Measurements from ENCODE around the gene APBB2. TPM values are rescaled to one million over a fixed set of nuclear protein-coding genes. Genes with fewer than 3 reads are reported as not detected.

APBB2 gene
- total RNA-seq, 1 donor: 92.3 TPM

DNA sequence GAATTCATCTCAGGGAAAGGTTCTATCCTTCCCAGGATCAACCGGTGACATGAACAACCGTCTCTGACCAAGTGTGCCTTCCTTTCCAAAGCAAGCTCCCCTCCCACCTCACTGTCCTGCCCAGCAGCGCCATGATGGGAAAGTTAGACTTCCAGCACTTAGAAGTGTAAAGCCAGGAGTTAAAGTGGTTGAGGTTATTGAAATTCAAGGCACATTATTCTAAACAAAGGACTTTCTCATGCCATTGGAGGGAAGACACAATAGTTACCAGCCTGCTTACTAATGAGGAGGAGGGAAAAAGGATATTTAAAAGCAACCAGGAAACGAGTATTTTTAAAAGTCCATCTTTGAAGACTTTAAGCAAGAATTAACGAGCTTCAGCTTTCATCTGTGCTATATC is 367.8 kb downstream of the APBB2 start:
- TF ChIP-seq, protein P1, sequence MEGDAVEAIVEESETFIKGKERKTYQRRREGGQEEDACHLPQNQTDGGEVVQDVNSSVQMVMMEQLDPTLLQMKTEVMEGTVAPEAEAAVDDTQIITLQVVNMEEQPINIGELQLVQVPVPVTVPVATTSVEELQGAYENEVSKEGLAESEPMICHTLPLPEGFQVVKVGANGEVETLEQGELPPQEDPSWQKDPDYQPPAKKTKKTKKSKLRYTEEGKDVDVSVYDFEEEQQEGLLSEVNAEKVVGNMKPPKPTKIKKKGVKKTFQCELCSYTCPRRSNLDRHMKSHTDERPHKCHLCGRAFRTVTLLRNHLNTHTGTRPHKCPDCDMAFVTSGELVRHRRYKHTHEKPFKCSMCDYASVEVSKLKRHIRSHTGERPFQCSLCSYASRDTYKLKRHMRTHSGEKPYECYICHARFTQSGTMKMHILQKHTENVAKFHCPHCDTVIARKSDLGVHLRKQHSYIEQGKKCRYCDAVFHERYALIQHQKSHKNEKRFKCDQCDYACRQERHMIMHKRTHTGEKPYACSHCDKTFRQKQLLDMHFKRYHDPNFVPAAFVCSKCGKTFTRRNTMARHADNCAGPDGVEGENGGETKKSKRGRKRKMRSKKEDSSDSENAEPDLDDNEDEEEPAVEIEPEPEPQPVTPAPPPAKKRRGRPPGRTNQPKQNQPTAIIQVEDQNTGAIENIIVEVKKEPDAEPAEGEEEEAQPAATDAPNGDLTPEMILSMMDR (IDR thresholded peaks at IDR 0.05; ENCODE audit: extremely low read depth, low read depth, low read length): no peak
- DNase-seq (ENCODE audit: insufficient read length, low spot score, missing footprints): no peak
- Histone ChIP-seq H3K79me2 (ENCODE audit: insufficient read depth, low read length) (no peaks in the 10 kb centered on the region), H3K4me2 (ENCODE audit: insufficient read depth, low read length) (no peak overlapping the region), H4K20me1 (ENCODE audit: insufficient read depth, low read length) (peaks cover 8% of the 10 kb centered on the region), H3K9me3 (ENCODE audit: low read depth, low read length) (no peaks in the 10 kb centered on the region), H3K27ac (ENCODE audit: low read depth, low read length) (no peak overlapping the region), H3K4me1 (ENCODE audit: insufficient read depth, low read length) (peaks cover 8% of the 10 kb centered on the region), H3K36me3 (ENCODE audit: insufficient read depth, low read length) (no peaks in the 10 kb centered on the region), H3K4me3 (ENCODE audit: insufficient read depth, low read length) (no peak overlapping the region), H2AFZ (ENCODE audit: low read length) (no peak overlapping the region), H3K27me3 (ENCODE audit: insufficient read depth, low read length) (no peaks in the 10 kb centered on the region)

DNA sequence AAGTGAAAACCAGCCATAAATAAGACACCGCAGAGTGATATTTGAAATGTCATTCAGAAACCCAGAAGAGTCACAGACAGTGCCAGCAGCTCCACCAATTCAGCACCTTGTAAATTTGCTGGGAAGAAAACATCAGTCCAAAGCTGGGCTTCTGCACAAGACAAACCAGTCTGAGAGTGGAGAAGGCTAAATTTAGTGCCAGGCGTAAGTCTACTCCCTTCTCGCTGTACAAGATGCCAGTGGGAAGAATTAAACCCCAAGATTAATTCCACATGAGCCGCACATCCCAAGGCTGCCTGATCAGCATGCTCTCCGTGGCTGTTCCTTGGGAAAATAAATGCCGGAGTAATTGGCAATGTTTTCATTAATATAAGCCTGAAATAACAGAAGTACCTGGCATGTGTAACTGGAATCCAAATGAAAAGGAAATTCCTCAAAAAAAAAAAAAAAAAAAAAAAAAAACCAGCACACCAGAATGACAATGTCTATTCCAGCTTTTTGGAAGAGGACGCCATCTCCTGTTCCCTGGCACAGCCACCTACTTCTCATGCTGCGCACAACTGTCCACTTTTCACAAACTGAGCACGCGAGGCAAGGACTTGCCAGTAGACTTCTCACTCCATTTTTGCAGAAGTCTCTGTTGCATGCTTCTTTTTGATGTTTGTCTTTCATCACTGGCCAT is 369.0 kb downstream of the APBB2 start:
- TF ChIP-seq, protein P1 (IDR thresholded peaks at IDR 0.05; ENCODE audit: extremely low read depth, low read depth, low read length): no peak
- H3K4me3 ChIP-seq (ENCODE audit: insufficient read depth, low read length): no peak overlapping the region
- H3K27me3 ChIP-seq (ENCODE audit: insufficient read depth, low read length): no peaks in the 10 kb centered on the region
- no peaks in the 10 kb centered on the region for H3K36me3 ChIP-seq (ENCODE audit: insufficient read depth, low read length)
- H4K20me1 ChIP-seq (ENCODE audit: insufficient read depth, low read length): peaks cover 8% of the 10 kb centered on the region
- no peaks in the 10 kb centered on the region for H3K9me3 ChIP-seq (ENCODE audit: low read depth, low read length)
- no peak for DNase-seq (ENCODE audit: insufficient read length, low spot score, missing footprints)
- no peak overlapping the region for H2AFZ ChIP-seq (ENCODE audit: low read length)
- H3K27ac ChIP-seq (ENCODE audit: low read depth, low read length): no peak overlapping the region
- H3K4me1 ChIP-seq (ENCODE audit: insufficient read depth, low read length): peaks cover 14% of the 10 kb centered on the region
- no peaks in the 10 kb centered on the region for H3K79me2 ChIP-seq (ENCODE audit: insufficient read depth, low read length)
- H3K4me2 ChIP-seq (ENCODE audit: insufficient read depth, low read length): no peak overlapping the region

DNA sequence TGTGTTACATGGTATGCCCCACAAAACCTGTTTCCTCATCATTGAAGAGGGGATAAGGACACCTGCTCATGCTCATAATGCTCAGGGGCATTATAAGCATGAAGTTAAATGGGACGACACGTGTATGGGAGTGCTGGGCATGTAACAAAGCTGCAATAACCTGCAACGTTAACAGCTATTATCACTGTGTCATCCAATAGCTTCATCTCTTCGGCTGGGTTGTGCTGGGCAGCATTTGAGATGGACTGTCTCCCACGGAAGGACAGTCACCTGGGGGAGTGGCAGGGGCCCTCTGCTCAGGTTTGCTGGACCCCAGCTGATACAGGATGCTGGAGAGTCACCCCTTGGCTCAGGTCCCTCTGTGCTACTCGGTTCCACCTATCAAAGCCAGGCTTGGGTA is 370.1 kb downstream of the APBB2 start:
- peaks cover 11% of the 10 kb centered on the region for H3K4me1 ChIP-seq (ENCODE audit: insufficient read depth, low read length)
- H2AFZ ChIP-seq (ENCODE audit: low read length): no peak overlapping the region
- no peaks in the 10 kb centered on the region for H3K9me3 ChIP-seq (ENCODE audit: low read depth, low read length)
- TF ChIP-seq, protein P1 (IDR thresholded peaks at IDR 0.05; ENCODE audit: extremely low read depth, low read depth, low read length): no peak
- no peaks in the 10 kb centered on the region for H3K36me3 ChIP-seq (ENCODE audit: insufficient read depth, low read length)
- no peaks in the 10 kb centered on the region for H3K79me2 ChIP-seq (ENCODE audit: insufficient read depth, low read length)
- DNase-seq (ENCODE audit: insufficient read length, low spot score, missing footprints): no peak
- peaks cover 8% of the 10 kb centered on the region for H4K20me1 ChIP-seq (ENCODE audit: insufficient read depth, low read length)
- no peak overlapping the region for H3K27ac ChIP-seq (ENCODE audit: low read depth, low read length)
- no peak overlapping the region for H3K4me3 ChIP-seq (ENCODE audit: insufficient read depth, low read length)
- H3K4me2 ChIP-seq (ENCODE audit: insufficient read depth, low read length): no peak overlapping the region
- H3K27me3 ChIP-seq (ENCODE audit: insufficient read depth, low read length): no peaks in the 10 kb centered on the region

DNA sequence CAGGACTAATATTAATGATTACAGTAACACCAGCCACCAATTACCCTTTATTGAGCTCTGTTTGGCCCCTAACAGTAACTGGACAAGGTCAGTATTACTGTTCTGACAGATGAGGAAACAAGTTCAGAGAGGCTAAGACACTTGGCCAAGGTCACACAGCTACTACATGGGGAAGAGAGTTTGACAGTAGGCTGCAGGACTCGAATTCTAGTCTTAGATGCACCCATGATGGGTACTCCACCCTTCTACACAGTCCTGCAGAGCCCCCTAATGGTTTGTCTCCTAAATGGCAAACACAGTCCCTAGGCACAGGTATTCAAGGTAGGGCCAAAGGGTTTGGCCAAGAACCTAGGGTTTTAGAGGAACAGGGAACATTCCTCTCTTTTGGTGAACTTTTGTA is 370.6 kb downstream of the APBB2 start:
- H3K4me2 ChIP-seq (ENCODE audit: insufficient read depth, low read length): no peak overlapping the region
- peaks cover 5% of the 10 kb centered on the region for H4K20me1 ChIP-seq (ENCODE audit: insufficient read depth, low read length)
- no peak for DNase-seq (ENCODE audit: insufficient read length, low spot score, missing footprints)
- no peak overlapping the region for H3K4me3 ChIP-seq (ENCODE audit: insufficient read depth, low read length)
- peaks cover 6% of the 10 kb centered on the region for H3K4me1 ChIP-seq (ENCODE audit: insufficient read depth, low read length)
- H3K27ac ChIP-seq (ENCODE audit: low read depth, low read length): no peak overlapping the region
- H3K9me3 ChIP-seq (ENCODE audit: low read depth, low read length): no peaks in the 10 kb centered on the region
- H3K36me3 ChIP-seq (ENCODE audit: insufficient read depth, low read length): no peaks in the 10 kb centered on the region
- TF ChIP-seq, protein P1 (IDR thresholded peaks at IDR 0.05; ENCODE audit: extremely low read depth, low read depth, low read length): no peak
- no peaks in the 10 kb centered on the region for H3K79me2 ChIP-seq (ENCODE audit: insufficient read depth, low read length)
- no peaks in the 10 kb centered on the region for H3K27me3 ChIP-seq (ENCODE audit: insufficient read depth, low read length)
- H2AFZ ChIP-seq (ENCODE audit: low read length): no peak overlapping the region

Data from osteoblast (primary cell).